Adrenal gland (tissue), 12 donors: ENCODE results near the gene DUSP18. TPM values are rescaled to one million over a fixed set of nuclear protein-coding genes. Genes with fewer than 3 reads are reported as not detected.

Experiments
- DNase-seq, 7 donors: peaks; one replicate each; pipeline ENCODE4 v3.0.0-alpha.2; 2019 to 2020
- H3K27ac ChIP-seq, 5 donors: fragments of 200-600 bp; sonication (generic) in 4 of 5; 1 replicate in 3 of 5; 2 replicates in 2 of 5; pipeline versions ENCODE4 v1.5.1 to v1.8.0; 2016 to 2020; ENCODE audit warnings: mild to moderate bottlenecking in 1 of 5
- H3K27me3 ChIP-seq: fragments of 200-600 bp; 2 replicates; pipeline ENCODE4 v1.8.0; 2021
- H3K36me3 ChIP-seq, 2 donors: fragments of 200-600 bp; replicated peaks in 1 of 2; 1 replicate in 1 of 2; 2 replicates in 1 of 2; pipeline versions ENCODE4 v1.5.1 to v1.8.0; 2018 to 2022
- H3K4me1 ChIP-seq, 2 donors: fragments of 200-600 bp; replicated peaks in 1 of 2; 1 replicate in 1 of 2; 2 replicates in 1 of 2; pipeline versions ENCODE4 v1.5.1 to v1.8.0; 2018 to 2021
- H3K4me3 ChIP-seq, 4 donors: fragments of 200-600 bp; sonication (generic) in 3 of 4; one replicate each; pipeline ENCODE4 v1.5.1; 2016 to 2018
- H3K9me3 ChIP-seq, 3 donors: fragments of 200-600 bp; sonication (generic) in 1 of 3; replicated peaks in 1 of 3; 1 replicate in 2 of 3; 2 replicates in 1 of 3; pipeline versions ENCODE4 v1.5.1 to v1.8.0; 2016 to 2021
- POLR2A ChIP-seq, 2 donors: fragments of 450-650 bp; IDR thresholded peaks; one replicate each; pipeline ENCODE4 v1.6.1; 2017; ENCODE audit warnings: antibody characterized with exemption in 2 of 2, mild to moderate bottlenecking in 2 of 2, moderate library complexity in 1 of 2
- WGBS, 4 donors: extraction: QIAGEN DNeasy Blood & Tissue Kit in 2 of 4; methylation state at CpG; one replicate each; pipeline versions ENCODE4 v1.1.5 to v1.1.7; 2013 to 2017; 5-methylcytosine and 5-hydroxymethylcytosine counted together
- intact Hi-C, 2 donors: fragments of 100-400 bp; cut with DNase I; formaldehyde crosslinking; loops; one replicate each; pipeline versions ENCODE4 v1.14.1 to v1.15.0; 2022 to 2023
- polyA plus RNA-seq, 3 donors: library from polyadenylated mRNA; stranded (reverse); fragments of 200-250 nt in 2 of 3; fragments of 350-450 nt in 1 of 3; fragmentation: Illumina TruSeq in 1 of 3; extraction: RNeasy Lipid Tissue Mini Kit (QIAGEN cat#74804) in 1 of 3; gene quantifications; one replicate each; pipeline ENCODE4 v1.2.3, GENCODE V29; 2013 to 2014
- total RNA-seq, 9 donors: library from RNA; depleted of rRNA in 4 of 9; stranded (reverse); fragments of >200 nt in 4 of 9; fragments of 120-200 nt in 1 of 9; fragmentation: NEBNext Ultra II Directional in 1 of 9; extraction: Animal tissue kit (Norgen Biotek cat#: 25700) in 1 of 9; gene quantifications; one replicate each; pipeline versions ENCODE4 v1.1.0 to v1.2.4, GENCODE V29; 2013 to 2023
- TF ChIP-seq, protein P1 (sequence below), 6 experiments: fragments of 450-650 bp in 4 of 6; fragments of 200-600 bp in 2 of 6; sonication (generic) in 1 of 6; IDR thresholded peaks; 1 replicate in 5 of 6; 2 replicates in 1 of 6; pipeline versions ENCODE4 v1.5.1 to v1.8.0; 2016 to 2021; ENCODE audit warnings: antibody characterized with exemption in 6 of 6, mild to moderate bottlenecking in 2 of 6, moderate library complexity in 1 of 6
- donor health status: healthy with polysubstance abuse.
- donor health status: Bipolar disorder and iron deficiency.
- donor health status: DM: yes; HTN: yes; CAD: no.
- donor health status: DM: no; HTN: no; CAD: no.
- donor health status: DM: no; HTN: no; CAD: no.
- donor health status: DM: yes; HTN: yes; CAD: no.

Gene DUSP18
- total and polyA plus RNA-seq, 12 donors, result 1.4 to 8.9 (median 5.4) TPM

DNA sequence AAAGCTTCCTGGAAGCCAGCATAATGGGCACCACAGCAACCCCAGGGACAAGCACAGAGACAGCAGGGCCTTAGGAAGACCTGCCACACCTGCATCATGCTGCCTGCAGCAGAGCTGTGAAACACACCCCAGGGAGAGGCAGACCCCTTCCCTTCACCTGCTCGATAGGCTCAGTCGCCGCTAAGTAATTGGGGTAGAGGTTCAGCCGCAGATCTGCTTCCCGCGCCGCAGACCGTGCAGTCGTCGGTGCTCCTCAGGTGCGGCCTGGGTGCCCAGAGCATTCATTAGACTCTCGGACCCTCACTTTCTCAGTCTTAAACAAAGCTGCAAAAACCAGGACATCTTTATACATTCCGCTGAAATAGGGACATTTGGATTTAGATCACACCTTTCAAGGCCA, 2.9 kb downstream of the DUSP18 start:
- H3K36me3 ChIP-seq, result peaks cover 0 to 25% of the 10 kb centered on the region in 2 donors
- intact Hi-C loops, result no loop called here
- TF ChIP-seq POLR2A (IDR thresholded peaks at IDR 0.05), result no peak
- TF ChIP-seq, protein P1, sequence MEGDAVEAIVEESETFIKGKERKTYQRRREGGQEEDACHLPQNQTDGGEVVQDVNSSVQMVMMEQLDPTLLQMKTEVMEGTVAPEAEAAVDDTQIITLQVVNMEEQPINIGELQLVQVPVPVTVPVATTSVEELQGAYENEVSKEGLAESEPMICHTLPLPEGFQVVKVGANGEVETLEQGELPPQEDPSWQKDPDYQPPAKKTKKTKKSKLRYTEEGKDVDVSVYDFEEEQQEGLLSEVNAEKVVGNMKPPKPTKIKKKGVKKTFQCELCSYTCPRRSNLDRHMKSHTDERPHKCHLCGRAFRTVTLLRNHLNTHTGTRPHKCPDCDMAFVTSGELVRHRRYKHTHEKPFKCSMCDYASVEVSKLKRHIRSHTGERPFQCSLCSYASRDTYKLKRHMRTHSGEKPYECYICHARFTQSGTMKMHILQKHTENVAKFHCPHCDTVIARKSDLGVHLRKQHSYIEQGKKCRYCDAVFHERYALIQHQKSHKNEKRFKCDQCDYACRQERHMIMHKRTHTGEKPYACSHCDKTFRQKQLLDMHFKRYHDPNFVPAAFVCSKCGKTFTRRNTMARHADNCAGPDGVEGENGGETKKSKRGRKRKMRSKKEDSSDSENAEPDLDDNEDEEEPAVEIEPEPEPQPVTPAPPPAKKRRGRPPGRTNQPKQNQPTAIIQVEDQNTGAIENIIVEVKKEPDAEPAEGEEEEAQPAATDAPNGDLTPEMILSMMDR (IDR thresholded peaks at IDR 0.05), result no peak
- peaks cover 0 to 4% of the 10 kb centered on the region in 2 donors for H3K4me1 ChIP-seq
- H3K9me3 ChIP-seq, result no peaks in the 10 kb centered on the region
- H3K4me3 ChIP-seq, result no peak overlapping the region
- 92 to 99% (median 97%) methylated on average over 13 of the region's 13 CpGs for WGBS, 4 donors
- no peaks in the 10 kb centered on the region for H3K27me3 ChIP-seq
- no peak overlapping the region for H3K27ac ChIP-seq
- no peak for DNase-seq

DNA sequence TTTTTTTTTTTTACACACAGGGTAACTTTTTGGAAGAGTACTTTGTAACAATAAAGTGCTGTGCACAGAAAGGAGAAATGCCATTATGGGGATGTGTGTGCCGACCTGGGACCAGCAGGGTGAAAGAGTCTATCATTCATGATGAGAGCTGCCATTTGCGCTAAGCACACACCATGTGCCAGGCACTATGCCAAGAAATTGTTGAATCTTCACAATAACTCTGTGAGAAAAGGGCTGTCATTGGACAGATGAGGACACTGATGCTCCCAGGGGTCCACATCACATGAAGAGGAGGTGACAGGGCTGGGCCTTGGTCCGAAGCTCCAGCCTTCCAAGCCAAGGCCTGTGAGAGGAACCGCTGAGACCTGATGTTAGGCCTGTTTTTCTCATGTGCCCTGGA, 5.6 kb downstream of the DUSP18 start:
- peaks cover 0 to 25% of the 10 kb centered on the region in 2 donors for H3K36me3 ChIP-seq
- no peaks in the 10 kb centered on the region for H3K4me1 ChIP-seq
- TF ChIP-seq, protein P1 (IDR thresholded peaks at IDR 0.05), result no peak
- no peak for TF ChIP-seq POLR2A (IDR thresholded peaks at IDR 0.05)
- H3K27ac ChIP-seq, result no peak overlapping the region
- H3K27me3 ChIP-seq, result no peaks in the 10 kb centered on the region
- 89 to 97% (median 95%) methylated on average over 4 of the region's 4 CpGs for WGBS, 4 donors
- intact Hi-C loops, result no loop called here
- H3K4me3 ChIP-seq, result no peak overlapping the region
- no peaks in the 10 kb centered on the region for H3K9me3 ChIP-seq
- DNase-seq, result no peak

DNA sequence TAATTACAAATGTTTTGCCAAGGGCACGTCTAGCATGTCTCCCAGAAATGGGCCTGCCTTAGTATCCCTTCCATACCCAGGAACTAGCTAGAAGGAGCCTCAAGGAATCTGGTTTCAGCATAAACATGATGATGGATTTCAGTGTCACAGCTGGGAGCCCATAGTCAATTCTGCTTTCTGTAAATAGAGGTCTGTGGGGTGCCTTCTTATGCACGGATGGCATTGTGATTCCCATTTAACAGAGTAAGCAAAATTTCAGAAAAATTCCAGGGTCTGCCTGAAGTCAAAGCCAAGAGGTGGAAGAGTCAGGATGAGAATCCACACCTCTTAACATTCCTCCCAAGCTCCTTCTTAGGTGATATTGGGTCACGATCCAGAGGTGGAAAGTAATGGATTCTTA, 12.1 kb downstream of the DUSP18 start:
- intact Hi-C loops, result no loop called here
- H3K9me3 ChIP-seq, result no peaks in the 10 kb centered on the region
- no peaks in the 10 kb centered on the region for H3K36me3 ChIP-seq
- 81 to 92% (median 84%) methylated on average over 3 of the region's 3 CpGs for WGBS, 4 donors
- DNase-seq, result no peak
- no peaks in the 10 kb centered on the region for H3K27me3 ChIP-seq
- no peak overlapping the region for H3K27ac ChIP-seq
- no peaks in the 10 kb centered on the region for H3K4me1 ChIP-seq
- TF ChIP-seq, protein P1 (IDR thresholded peaks at IDR 0.05), result no peak
- no peak for TF ChIP-seq POLR2A (IDR thresholded peaks at IDR 0.05)
- H3K4me3 ChIP-seq, result no peak overlapping the region

DNA sequence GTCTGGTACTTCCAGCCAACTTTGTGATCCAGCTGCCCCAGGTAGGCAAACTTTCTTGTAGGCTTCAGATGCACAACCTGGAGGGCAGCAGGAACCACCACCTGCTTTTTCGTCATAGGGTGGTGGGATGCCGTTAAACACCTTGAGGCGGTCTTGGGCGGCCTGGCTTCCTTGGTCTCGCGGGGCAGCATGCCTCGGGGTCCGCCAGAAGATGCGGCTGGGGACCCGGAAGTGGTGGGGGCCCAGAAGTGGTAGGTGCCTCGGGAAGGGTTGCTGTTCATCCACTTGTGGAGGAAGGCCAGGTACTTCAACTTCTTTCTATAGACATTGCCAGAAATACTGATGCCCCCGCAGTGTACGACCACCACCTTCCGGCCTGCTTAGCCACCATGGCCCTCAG, 13.3 kb downstream of the DUSP18 start:
- TF ChIP-seq POLR2A (IDR thresholded peaks at IDR 0.05), result no peak
- TF ChIP-seq, protein P1 (IDR thresholded peaks at IDR 0.05), result no peak
- Histone ChIP-seq H3K9me3 (no peaks in the 10 kb centered on the region), H3K36me3 (no peaks in the 10 kb centered on the region), H3K4me3 (no peak overlapping the region), H3K4me1 (no peaks in the 10 kb centered on the region), H3K27ac (no peak overlapping the region), H3K27me3 (no peaks in the 10 kb centered on the region)
- WGBS, 4 donors, result 95 to 96% (median 96%) methylated on average over 10 to 14 of the region's 14 CpGs
- no peak for DNase-seq
- intact Hi-C loops, result no loop called here
